H1 (cell line): ENCODE results near the gene ADM5.

Experiments used
- ATF2 ChIP-seq: IDR thresholded peaks from 2 replicates; pipeline ENCODE4 v1.6.1; 2012; ENCODE audit warnings: low read length, inconsistent platforms
- CTCF ChIP-seq, 3 experiments: IDR thresholded peaks; 1 replicate in 2 of 3; 2 replicates in 1 of 3; pipeline versions ENCODE4 v1.5.1 to v1.6.1; 2011; ENCODE audit warnings: low read length in 3 of 3, mild to moderate bottlenecking in 3 of 3, inconsistent platforms in 2 of 3, low read depth in 1 of 3, moderate library complexity in 1 of 3; ENCODE audit not compliant: insufficient read depth in 1 of 3; ENCODE audit errors: control extremely low read depth in 1 of 3

- no peak for TF ChIP-seq CTCF (IDR thresholded peaks at IDR 0.05; ENCODE audit: control extremely low read depth in 1 of 3, insufficient read depth in 1 of 3, low read depth in 1 of 3, low read length in 3 of 3)
- no peak for TF ChIP-seq ATF2
Measured at GRCh38 chr19:49655570-49656455, 33.6 kb upstream of the ADM5 start.
